ENCODE results near the gene TECTB. TPM values are rescaled to one million over a fixed set of nuclear protein-coding genes. Genes with fewer than 3 reads are reported as not detected.
A peak's percentile ranks its signal among the peaks of the same experiment; 100 is the strongest.

Gene TECTB
- total RNA-seq, result not detected

GRCh38 chr10:112283100-112283499 lies at the start of gene TECTB:
TSS of gene TECTB (plus strand) at chr10:112283400. CDS start at chr10:112283735, 335 bp downstream.
- Histone ChIP-seq H3K4me3 (no peak within 1 kb of the TSS), H3K27ac (no peak within 1 kb of the TSS), H3K9me3 (no peaks in the 10 kb centered on the region), H3K4me1 (no peaks in the 10 kb centered on the region), H3K36me3 (no peaks in the 10 kb centered on the region), H3K27me3 (no peaks in the 10 kb centered on the region)
- WGBS, result 63% methylated on average over 6 of the region's 6 CpGs
- DNase-seq (ENCODE audit: low spot score in 2 of 2), result no peak
- no peak for TF ChIP-seq POLR2A (IDR thresholded peaks at IDR 0.05)
- no peak for TF ChIP-seq EP300 (IDR thresholded peaks at IDR 0.05)
- no peak for TF ChIP-seq CTCF (IDR thresholded peaks at IDR 0.05)
- no peak for TF ChIP-seq POLR2AphosphoS5 (IDR thresholded peaks at IDR 0.05)

- TF ChIP-seq POLR2AphosphoS5 (IDR thresholded peaks at IDR 0.05) (no peak), EP300 (IDR thresholded peaks at IDR 0.05) (no peak), CTCF (IDR thresholded peaks at IDR 0.05) (no peak), POLR2A (IDR thresholded peaks at IDR 0.05) (no peak)
- WGBS, result 77% methylated on average over 7 of the region's 7 CpGs
- H3K4me3 ChIP-seq, result no peak overlapping the region
- peak overlapping the region; percentile 28 for H3K27ac ChIP-seq
- H3K4me1 ChIP-seq, result peaks cover 7% of the 10 kb centered on the region
- DNase-seq (ENCODE audit: low spot score in 2 of 2), result no peak
- H3K9me3 ChIP-seq, result peaks cover 15% of the 10 kb centered on the region
- no peaks in the 10 kb centered on the region for H3K27me3 ChIP-seq
- no peaks in the 10 kb centered on the region for H3K36me3 ChIP-seq
Measured at GRCh38 chr10:112235141-112235540, 48.1 kb upstream of the TECTB start.

- Histone ChIP-seq H3K27me3 (no peaks in the 10 kb centered on the region), H3K36me3 (no peaks in the 10 kb centered on the region), H3K4me3 (no peak overlapping the region), H3K27ac (no peak overlapping the region), H3K9me3 (peaks cover 22% of the 10 kb centered on the region), H3K4me1 (peaks cover 7% of the 10 kb centered on the region)
- 36% methylated on average over 4 of the region's 4 CpGs for WGBS
- TF ChIP-seq POLR2AphosphoS5 (IDR thresholded peaks at IDR 0.05) (no peak), POLR2A (IDR thresholded peaks at IDR 0.05) (no peak), EP300 (IDR thresholded peaks at IDR 0.05) (no peak), CTCF (IDR thresholded peaks at IDR 0.05) (no peak)
- DNase-seq (ENCODE audit: low spot score in 2 of 2), result no peak
Measured at GRCh38 chr10:112235920-112236319, 47.3 kb upstream of the TECTB start.

GRCh38 chr10:112236486-112236885 lies 46.7 kb upstream of the TECTB start:
- Histone ChIP-seq H3K4me1 (peaks cover 7% of the 10 kb centered on the region), H3K4me3 (no peak overlapping the region), H3K9me3 (peaks cover 22% of the 10 kb centered on the region), H3K27me3 (no peaks in the 10 kb centered on the region), H3K27ac (peak overlapping the region; percentile 53), H3K36me3 (no peaks in the 10 kb centered on the region)
- no peak for DNase-seq (ENCODE audit: low spot score in 2 of 2)
- no peak for TF ChIP-seq CTCF (IDR thresholded peaks at IDR 0.05)
- WGBS, result 61% methylated on average over 3 of the region's 3 CpGs

GRCh38 chr10:112239347-112239746 lies 43.9 kb upstream of the TECTB start:
- DNase-seq (ENCODE audit: low spot score in 2 of 2), result no peak
- TF ChIP-seq POLR2A (IDR thresholded peaks at IDR 0.05) (no peak), POLR2AphosphoS5 (IDR thresholded peaks at IDR 0.05) (no peak), EP300 (IDR thresholded peaks at IDR 0.05) (no peak), CTCF (IDR thresholded peaks at IDR 0.05) (no peak)
- Histone ChIP-seq H3K9me3 (peaks cover 22% of the 10 kb centered on the region), H3K27me3 (no peaks in the 10 kb centered on the region), H3K36me3 (no peaks in the 10 kb centered on the region), H3K27ac (no peak overlapping the region), H3K4me3 (no peak overlapping the region), H3K4me1 (peaks cover 2% of the 10 kb centered on the region)
- 90% methylated on average over 3 of the region's 5 CpGs for WGBS
